Stimulated activated CD4-positive, alpha-beta T cell treated with anti-CD3 and anti-CD28 coated beads, Interleukin-2, amount 100 ng/mL, for 24 hours (primary cell): ENCODE measurements around the gene ERAP2.
"Not testable (repeated sequence)": the region's sequence is repeated elsewhere in the genome, so short reads cannot be mapped to it uniquely, and the experiment has no call there.

ENCODE experiments used
- DNase-seq, 2 donors: peaks; one replicate each; pipeline ENCODE4 v3.0.0-alpha.2; 2020

ERAP2 gene

DNA sequence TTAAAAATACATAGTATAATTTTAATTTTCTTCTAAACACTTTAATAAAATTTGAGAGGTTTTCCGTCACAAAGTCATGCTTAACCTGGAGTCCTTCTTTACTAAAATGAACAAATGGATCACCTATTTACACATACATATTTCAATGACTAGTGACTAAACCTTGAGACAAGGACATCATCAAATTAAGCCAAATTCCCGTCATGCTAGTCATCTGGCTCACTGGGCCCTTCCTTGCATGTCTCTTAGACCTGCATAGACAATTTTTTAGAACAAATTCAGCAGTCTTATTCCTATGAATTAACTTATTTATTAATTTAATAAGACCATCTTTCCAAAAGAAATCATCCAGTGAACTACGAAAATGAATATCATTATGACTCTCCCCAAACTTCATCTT, 26.6 kb downstream of the ERAP2 start:
- no peak for DNase-seq

DNA sequence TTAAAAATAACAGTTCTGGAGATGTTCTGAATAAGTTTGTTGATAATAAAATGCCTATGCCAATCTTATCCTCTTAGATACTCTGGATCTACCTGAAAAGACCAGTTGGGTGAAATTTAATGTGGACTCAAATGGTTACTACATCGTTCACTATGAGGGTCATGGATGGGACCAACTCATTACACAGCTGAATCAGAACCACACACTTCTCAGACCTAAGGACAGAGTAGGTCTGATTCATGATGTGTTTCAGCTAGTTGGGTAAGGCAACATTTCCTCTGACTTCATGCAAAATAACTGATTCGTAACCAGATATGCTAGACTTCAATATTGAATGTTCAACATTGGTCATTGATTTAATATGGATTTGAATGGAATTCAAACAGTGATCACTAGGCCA, 27.0 kb downstream of the ERAP2 start:
- DNase-seq = no peak

DNA sequence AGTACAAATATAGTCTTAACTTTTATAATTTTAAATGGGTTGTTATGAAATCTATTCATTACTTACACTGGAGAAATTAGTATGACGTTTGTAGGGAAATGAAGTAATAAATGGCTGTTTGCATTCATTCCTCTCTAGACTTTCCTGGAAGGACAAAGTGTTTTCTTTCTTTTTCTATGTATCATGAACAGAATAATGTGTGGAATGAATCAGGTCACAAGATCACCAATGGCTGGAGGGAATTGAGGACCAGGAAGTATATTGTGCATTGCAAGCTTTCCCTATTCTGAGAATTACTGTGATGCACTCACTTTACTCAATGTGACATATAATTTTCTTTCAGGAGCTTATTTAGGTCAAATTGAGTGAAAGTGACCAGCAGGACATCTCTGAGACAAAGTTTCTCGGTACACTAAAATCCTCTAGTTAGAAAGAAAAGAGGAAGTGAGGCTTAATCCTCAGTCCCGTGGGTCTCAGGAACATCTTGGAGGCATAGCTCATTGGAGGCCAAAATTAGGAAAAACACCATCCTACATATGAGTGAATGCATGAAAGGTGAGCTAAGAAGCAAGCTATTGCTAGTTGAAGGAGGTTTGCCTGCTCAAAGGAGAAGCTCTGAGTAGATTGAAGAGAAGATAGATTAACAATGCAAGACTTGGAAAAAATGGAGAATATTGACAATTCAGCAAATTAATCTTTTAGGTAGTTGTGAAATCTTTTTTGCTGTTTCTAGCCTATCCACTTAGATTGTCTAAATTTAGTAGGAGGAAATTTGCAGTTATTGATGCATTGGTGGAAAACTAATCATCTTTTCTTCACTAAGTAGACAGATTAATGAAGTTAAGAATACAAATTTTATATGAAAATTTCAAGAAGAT, 28.0 kb downstream of the ERAP2 start:
- no peak for DNase-seq

DNA sequence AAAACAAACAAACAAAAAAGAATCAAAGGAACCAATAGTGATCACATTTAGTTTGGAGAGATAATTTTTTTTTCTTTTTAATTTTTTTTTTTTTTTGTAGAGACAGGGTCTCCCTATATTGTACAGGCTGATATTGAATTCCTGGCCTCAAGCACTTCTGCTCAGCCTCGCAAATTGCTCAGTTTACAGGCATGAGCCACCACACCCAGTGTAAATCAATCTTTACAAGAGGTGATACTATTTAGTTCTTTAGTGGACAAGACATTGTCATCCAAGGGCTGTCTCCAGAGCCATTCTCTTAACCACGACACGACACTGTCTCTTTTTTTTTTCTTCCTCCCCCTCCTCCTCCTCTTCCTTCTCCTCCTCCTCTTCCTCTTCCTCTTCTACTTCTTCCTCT, 29.6 kb downstream of the ERAP2 start:
- DNase-seq = no peak

DNA sequence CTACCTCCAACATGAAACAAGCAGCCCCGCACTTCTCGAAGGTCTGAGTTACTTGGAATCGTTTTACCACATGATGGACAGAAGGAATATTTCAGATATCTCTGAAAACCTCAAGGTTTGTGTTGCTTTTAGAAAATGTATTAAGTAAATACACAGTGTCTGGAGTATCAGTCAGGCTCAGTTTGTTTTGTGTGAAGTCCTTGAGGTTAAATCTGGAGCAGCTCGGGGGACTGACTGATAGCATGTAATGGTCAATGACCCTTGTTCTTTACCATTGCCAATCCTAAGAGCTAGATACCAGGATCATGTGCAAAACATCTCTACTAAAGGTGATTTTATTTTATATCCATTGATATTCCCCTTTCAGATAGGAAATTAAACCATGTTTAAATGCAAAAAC, 32.7 kb downstream of the ERAP2 start:
- DNase-seq = no peak

DNA sequence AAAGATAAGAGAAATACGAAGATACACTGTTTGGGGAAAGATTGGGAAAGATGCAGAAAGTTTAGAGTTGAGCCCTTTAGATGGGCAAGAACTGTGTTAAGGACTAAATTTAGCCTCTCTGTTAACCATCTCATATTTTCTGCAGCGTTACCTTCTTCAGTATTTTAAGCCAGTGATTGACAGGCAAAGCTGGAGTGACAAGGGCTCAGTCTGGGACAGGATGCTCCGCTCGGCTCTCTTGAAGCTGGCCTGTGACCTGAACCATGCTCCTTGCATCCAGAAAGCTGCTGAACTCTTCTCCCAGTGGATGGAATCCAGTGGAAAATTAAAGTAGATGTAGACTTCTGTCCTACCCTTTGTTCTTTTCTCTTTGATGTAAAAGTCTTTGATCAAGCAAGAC, 33.1 kb downstream of the ERAP2 start:
- no peak for DNase-seq

DNA sequence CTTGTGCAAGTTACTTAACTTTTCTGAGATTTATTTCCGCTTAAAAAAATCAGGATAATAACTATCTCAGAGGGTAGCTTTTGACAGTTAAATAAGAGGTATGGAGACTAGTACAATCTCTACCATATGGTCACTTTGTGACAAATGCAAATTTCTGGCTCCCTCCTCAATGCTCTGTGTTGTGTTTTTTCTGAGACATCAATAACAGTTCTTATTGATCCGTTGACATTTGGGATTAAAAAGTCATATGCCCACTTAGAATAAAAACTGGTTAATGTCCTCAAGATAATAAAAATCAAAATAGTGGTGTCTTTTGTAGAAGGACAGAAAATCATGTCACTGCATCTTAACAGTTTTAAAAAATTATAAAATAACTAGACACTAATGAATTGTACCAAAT, 34.8 kb downstream of the ERAP2 start:
- DNase-seq = no peak

DNA sequence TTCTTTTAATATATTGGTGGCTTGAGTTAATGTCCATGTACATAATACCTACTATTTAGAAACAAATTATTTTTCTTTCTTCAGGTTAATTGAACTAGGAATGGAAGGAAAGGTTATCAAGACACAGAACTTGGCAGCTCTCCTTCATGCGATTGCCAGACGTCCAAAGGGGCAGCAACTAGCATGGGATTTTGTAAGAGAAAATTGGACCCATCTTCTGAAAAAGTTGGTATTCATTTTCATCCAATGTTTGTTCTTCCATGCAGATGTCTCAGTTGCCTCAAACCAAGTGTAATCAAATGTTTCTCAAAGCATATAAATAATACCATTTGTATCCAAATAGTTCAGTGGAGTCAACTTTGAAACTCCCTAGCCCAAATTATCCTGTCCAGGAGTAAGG, 36.9 kb downstream of the ERAP2 start:
- DNase-seq = no peak

DNA sequence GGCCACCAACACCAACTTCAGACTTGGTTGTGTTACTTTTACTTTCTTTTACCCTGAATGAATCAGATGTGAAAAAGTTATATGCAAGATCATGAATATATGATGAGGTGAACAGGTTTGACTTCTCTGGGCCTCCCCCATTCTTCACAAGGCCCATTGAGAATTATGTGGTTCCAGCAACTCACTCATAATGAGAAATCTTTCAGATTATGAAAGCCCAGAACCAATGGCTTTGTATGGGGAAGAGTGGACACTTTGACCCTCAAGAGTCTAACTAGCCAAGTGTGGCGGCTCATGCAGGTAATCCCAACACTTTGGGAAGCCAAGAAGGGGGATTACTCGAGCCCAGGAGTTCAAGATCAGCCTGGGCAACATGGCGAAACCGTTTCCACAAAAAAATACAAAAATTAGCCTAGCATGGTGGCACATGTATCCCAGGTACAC, 43.5 kb downstream of the ERAP2 start:
- no peak for DNase-seq

DNA sequence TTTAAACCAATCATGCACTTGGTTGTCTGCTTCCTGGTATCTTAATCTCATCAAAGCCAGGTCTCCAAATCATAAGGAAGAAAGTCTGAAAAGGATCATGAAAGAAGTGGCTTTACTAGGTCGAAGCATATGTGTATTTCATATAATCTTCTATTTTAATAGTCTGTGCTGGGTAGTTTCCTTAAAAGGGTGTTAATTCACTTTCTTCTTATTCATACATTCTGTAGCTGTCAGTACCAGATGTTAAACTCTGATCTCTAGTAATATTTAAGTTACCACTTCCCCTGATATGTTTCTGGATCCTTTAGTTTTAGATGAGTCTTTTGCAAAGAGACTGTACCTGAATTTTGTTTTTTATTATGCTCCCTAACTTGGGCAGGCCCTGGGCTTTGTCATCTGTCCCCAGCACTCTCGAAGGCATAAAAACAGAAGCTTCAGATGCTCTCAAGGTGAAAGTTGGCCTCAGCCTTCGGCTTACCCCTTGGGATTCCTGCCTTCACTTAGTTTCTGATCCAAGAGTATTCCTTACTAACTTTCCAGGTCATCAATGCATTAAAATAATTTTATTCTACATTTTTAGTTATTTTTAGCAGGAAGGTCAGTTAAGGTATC, 44.5 kb downstream of the ERAP2 start:
- no peak for DNase-seq

DNA sequence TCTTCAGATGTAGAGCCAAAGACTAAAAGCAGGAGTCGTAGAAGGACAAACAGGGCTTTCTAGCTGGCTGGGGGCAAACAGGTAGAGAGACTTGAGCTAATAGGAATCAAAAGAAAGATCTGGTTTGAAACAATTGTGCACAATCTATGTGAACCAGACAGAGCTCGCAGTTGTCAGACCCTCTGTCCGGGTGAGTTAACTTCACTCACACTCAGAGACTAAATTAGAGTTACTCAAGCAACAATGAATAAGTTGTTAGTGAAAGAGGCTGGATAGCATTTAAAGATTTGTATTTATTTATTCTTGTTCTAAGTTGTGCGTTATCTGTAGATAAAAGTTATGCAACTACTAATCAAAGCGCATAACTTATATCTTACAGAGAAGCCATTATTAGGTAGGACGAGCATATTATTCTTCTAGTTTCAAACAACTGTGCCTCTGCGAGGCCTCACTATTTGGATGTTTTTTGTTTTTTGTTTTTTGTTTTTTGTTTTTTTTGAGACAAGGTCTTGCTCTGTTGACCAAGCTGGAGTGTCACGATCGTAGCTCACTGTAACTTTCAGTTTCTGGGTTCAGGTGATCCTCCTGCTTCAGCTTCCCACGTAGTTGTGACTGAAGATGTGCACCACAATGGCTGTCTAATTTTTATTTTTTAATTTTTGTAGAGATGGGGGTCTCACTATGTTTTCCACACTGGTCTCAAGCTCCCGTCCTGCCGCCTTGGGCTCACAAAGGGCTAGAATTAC, 46.4 kb downstream of the ERAP2 start:
- DNase-seq = no peak

DNA sequence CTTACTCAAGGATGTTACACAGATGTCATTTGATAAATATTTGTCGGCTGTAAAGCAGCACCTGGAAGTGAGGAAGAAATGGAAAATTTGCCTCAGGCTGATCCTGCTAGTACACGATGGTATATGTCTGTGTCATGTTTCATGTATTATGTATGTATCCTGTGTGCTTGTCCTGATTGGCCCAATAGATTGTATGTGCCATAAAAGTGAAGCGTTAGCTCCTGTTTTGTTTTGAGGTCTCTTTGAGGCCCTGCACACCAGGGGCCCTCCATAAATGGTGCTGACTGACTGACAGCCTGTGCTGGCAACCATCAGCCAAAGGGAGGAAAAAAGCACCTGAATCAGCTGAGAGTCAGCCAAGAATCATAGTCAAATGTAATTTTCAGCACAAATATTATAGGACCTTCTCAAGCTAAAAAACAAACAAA, 47.7 kb downstream of the ERAP2 start:
- DNase-seq = no peak

DNA sequence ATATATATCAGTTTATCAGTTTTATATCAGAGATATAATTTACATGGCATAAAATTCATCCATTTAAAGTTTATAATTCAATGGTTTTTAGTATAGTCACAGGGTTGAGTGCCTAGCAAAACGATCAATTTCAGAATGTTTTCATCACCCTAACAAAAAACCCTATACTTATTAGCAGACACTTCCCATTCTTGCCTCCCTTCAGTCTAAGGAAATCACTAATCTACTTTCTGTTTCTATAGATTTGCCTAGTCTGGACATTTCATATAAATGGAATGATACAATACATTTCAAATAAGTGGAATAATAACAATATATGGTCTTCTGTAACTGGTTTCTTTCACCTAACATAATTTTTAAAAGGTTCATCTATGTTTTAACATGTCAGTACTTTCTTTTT, 50.0 kb downstream of the ERAP2 start:
- DNase-seq = no peak

DNA sequence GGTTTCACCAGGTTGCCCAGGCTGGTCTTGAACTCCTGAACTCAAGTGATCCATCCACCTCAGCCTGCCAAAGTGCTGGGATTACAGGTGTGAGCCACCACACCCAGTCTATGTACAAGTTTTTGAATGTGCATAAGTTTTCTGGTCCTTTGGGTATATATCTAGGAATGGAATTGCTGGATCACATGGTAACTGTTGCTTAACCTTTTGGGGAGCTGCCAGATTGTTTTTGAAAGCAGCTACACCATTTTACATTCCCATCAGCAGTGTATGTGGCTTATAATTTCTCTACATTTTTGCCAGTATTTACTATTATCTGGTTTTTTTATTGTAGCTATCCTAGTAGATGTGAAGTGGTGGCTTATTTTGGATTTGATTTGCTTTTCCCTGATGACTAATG, 50.7 kb downstream of the ERAP2 start:
- DNase-seq = no peak

DNA sequence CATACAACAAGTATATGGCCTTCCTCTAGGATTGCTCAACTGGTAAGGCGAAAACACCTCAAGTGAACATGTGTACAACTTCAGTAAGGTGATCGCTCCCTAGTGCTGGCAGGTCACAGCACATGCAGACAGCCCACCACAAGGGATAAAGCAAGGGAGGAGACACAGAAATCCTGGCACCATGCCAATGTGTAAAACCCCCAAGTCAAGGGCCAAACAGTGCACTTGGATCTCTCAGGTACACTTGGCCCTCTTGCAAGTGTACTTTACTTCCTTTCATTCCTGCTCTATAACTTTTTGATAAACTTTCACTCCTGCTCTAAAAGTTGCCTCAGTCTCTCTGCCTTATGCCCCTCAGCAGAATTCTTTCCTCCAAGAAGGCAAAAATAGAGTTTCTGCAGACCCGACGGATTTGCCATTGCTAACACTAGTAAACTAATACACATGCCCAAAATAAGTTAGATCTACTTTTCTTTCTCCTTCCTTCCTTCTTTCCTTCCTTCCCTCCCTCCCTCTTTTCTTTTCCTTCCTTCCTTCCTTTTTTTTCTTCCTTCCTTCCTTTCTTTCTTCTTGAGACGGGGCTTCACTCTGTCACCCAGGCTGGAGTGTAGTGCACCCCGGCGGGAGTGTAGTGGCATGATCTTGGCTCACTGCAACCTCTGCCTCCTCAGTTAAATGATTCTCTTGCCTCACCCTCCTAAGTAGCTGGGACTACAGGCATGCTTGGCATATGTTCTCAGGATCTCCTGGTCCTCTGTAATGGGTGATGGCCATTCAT, 52.8 kb downstream of the ERAP2 start:
- no peak for DNase-seq

DNA sequence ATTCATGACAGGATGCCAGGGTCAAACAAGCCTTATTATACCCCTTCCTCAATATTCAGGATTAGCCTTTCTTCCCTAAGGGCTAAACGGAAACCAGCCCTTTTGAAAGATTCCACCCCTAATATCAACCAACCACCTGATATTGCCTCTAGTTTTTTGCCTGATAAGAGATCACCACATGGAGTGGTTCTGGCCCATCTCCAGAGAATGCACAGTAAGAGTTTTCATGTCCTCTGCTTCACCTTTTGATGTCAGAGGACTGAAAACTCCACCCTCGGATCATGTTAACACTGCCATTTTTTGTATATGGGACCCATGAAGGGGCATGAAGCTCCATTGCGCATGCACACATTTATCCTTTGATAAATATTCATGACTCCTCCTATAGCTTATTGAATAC, 53.8 kb downstream of the ERAP2 start:
- DNase-seq = no peak

DNA sequence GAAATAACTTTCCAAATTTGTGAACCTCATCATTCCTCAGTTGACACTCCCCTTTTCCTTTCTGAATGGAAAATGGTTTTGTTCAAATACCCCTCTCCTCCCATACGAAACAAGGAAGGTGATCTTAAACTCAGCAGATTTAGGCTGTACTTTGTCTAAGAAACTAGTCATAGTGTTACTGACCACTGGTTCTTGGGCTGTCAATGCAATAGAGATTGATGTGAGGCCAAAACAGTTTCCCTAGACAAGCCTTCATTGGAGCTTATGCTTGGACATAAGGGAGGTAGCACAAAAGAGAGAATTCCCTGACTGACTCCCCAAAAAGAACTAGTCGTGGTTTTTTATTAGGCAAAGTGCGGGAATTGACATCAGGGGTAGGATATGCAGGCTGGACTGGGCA, 54.3 kb downstream of the ERAP2 start:
- no peak for DNase-seq

DNA sequence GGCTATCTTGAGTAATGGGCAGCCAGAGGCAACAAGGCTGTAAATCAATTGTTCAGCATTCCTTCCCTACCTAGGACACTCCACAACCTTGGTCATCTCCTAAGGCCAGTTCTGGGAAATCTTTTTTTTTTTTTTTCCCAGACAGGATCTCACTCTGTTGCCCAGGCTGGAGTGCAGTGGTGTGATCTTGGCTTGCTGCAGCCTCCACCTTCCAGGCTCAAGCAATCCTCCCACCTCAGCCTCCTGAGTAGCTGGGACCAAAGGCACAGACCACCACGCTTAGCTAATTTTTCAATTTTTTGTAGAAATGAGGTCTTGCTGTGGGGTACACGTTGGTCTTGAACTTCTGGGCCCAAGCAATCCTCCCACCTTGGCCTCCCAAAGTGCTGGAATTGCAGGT, 54.7 kb downstream of the ERAP2 start:
- not testable (repeated sequence) for DNase-seq

DNA sequence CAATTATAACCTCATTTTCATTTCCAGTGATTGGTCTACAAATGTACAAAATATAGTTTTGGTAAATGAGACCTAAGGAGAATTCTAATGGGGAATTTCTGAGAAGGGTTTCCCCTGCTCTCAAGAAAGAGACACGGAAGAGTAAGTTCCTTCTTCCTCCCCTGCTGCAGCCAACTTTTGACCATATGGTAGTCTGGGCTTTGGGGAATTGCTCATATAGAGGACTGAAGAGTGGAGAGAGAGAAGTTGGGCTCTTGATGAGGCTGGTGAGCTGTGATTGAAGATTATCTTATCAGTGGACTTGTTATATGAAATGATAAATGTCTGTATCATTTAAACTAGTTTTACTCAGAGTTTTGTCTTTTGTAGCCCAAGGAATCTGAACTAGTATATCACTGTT, 55.3 kb downstream of the ERAP2 start:
- no peak for DNase-seq

DNA sequence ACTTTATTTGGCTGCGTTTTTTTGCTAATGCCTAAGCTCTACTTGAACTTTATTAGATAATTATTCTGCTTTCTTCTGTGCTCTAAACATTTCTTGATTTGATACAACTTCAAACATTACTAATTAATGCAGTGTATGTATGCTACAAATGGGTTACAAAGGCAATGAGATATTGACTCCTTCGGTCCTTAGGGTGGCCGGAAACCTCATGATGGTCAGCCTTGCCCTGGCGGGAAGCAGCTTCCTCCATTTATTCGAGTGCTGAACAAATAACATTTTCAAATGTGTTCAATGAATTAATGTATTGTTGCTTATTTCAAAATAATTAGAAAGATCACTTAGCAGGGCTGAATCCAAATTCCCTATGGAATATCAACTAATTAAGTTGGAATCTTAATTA, 55.7 kb downstream of the ERAP2 start:
- DNase-seq = no peak

DNA sequence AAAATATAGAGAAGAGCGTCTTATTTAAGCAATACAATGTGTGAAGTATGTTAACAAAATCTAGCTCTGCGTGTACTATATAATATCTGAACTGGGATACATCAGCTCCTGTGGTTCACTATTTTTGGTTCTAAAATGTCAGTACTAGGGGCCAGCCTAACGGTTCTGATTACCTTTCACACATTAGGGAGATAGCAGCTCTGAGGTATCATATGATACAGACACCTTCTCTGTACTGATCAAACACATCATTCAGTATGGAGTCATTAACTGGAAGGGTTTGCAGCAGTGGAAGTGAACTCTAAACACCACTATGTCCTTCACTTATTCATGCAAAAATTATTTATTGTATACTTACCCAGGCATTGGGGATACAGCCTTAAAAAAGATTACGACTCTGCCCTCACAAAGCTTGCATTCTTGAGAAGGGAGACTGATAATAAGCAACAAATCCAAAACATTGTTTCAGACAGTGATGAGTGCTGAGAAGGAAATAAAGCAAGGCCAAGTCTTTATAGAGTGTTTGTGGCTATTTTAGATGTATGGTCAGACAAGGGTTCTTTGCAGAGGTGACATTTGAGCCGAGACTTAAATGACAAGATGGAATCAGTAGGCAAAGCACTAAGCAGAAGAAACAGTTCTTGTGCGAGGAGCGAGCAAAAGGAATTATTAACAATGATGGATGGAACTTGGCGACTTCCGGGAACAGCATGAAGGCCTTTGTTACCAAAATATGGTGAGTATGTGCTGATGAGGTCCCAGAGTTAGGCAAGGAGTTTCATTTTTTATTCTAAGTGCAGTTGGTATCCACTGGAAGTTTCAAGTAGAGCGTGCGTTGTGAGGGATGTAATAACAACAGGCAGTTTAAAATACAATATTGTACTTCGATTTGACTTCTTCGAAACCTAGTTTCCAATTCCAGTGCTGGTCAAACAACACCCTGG, 57.7 kb downstream of the ERAP2 start:
- no peak for DNase-seq
